Measurements from ENCODE around the gene FAM81A. TPM values are rescaled to one million over a fixed set of nuclear protein-coding genes. Genes with fewer than 3 reads are reported as not detected.
A peak's percentile ranks its signal among the peaks of the same experiment; 100 is the strongest.
"Not testable (repeated sequence)": the region's sequence is repeated elsewhere in the genome, so short reads cannot be mapped to it uniquely, and the experiment has no call there.

FAM81A gene
- total RNA-seq: 0.35 TPM
- long read RNA-seq: 0 reads

- peak; percentile 90 for DNase-seq (ENCODE audit: low spot score)
These were observed at the start of gene FAM81A for GRCh38 chr15:59437817-59438624. FAM81A (plus strand) TSS chr15:59438186; CDS start chr15:59458627, 20,441 bp downstream.

GRCh38 chr15:59388670-59389069 lies 49.3 kb upstream of the FAM81A start:
- no peak for DNase-seq (ENCODE audit: low spot score)

- DNase-seq (ENCODE audit: low spot score): no peak
These were observed 45.7 kb upstream of the FAM81A start for GRCh38 chr15:59392299-59392698.

GRCh38 chr15:59394166-59394661 lies 43.8 kb upstream of the FAM81A start:
- DNase-seq (ENCODE audit: low spot score): no peak

GRCh38 chr15:59396211-59396610 lies 41.8 kb upstream of the FAM81A start:
- DNase-seq (ENCODE audit: low spot score): no peak

- DNase-seq (ENCODE audit: low spot score): no peak
These were observed 41.3 kb upstream of the FAM81A start for GRCh38 chr15:59396679-59397078.

GRCh38 chr15:59398220-59398619 lies 39.8 kb upstream of the FAM81A start:
- DNase-seq (ENCODE audit: low spot score): no peak

GRCh38 chr15:59399465-59400102 lies 38.4 kb upstream of the FAM81A start:
- no peak for DNase-seq (ENCODE audit: low spot score)

GRCh38 chr15:59400103-59400813 lies 37.7 kb upstream of the FAM81A start:
- no peak for DNase-seq (ENCODE audit: low spot score)

- DNase-seq (ENCODE audit: low spot score): not testable (repeated sequence)
These were observed 36.7 kb upstream of the FAM81A start for GRCh38 chr15:59401051-59401823.

GRCh38 chr15:59401824-59402569 lies 36.0 kb upstream of the FAM81A start:
- DNase-seq (ENCODE audit: low spot score): no peak

GRCh38 chr15:59405079-59405478 lies 32.9 kb upstream of the FAM81A start:
- DNase-seq (ENCODE audit: low spot score): no peak

- no peak for DNase-seq (ENCODE audit: low spot score)
These were observed 31.5 kb upstream of the FAM81A start for GRCh38 chr15:59406446-59406845.

GRCh38 chr15:59407946-59408345 lies 30.0 kb upstream of the FAM81A start:
- no peak for DNase-seq (ENCODE audit: low spot score)

- DNase-seq (ENCODE audit: low spot score): no peak
These were observed 27.5 kb upstream of the FAM81A start for GRCh38 chr15:59410391-59410896.

GRCh38 chr15:59413577-59413976 lies 24.4 kb upstream of the FAM81A start:
- DNase-seq (ENCODE audit: low spot score): no peak

- DNase-seq (ENCODE audit: low spot score): no peak
These were observed 21.2 kb upstream of the FAM81A start for GRCh38 chr15:59416816-59417215.

GRCh38 chr15:59419170-59419569 lies 18.8 kb upstream of the FAM81A start:
- no peak for DNase-seq (ENCODE audit: low spot score)

- DNase-seq (ENCODE audit: low spot score): no peak
These were observed 17.9 kb upstream of the FAM81A start for GRCh38 chr15:59420108-59420507.

GRCh38 chr15:59420986-59421618 lies 16.9 kb upstream of the FAM81A start:
- no peak for DNase-seq (ENCODE audit: low spot score)

Measured in mesenteric fat pad (tissue), 1 donor.